Astrocyte (in vitro differentiated cells and primary cell): ENCODE measurements around the gene PTPRZ1. TPM values are rescaled to one million over a fixed set of nuclear protein-coding genes. Genes with fewer than 3 reads are reported as not detected.

Source experiments
- DNase-seq: peaks from one replicate; pipeline ENCODE4 v3.0.0-alpha.2; 2010; ENCODE audit warnings: low read depth
- FAIRE-seq: peaks from 2 replicates; lab custom pipeline; 2011; peaks lifted over from hg19 to GRCh38; lab: Jason Lieb, UNC
- H2AFZ ChIP-seq: 2 replicates; pipeline ENCODE4 v1.6.0; 2012; ENCODE audit warnings: low read depth, low read length, inconsistent platforms
- H3K27ac ChIP-seq: 2 replicates; pipeline ENCODE4 v1.5.1; 2011; ENCODE audit warnings: low read depth, low read length, inconsistent platforms
- H3K27me3 ChIP-seq: 2 replicates; pipeline ENCODE4 v1.6.0; 2011; ENCODE audit warnings: low read length, inconsistent platforms; ENCODE audit not compliant: insufficient read depth
- H3K36me3 ChIP-seq: 2 replicates; pipeline ENCODE4 v1.5.1; 2011; ENCODE audit warnings: low read length, inconsistent platforms; ENCODE audit not compliant: insufficient read depth
- H3K4me1 ChIP-seq: 2 replicates; pipeline ENCODE4 v1.5.1; 2011; ENCODE audit warnings: low read length, inconsistent platforms; ENCODE audit not compliant: insufficient read depth
- H3K4me2 ChIP-seq: 2 replicates; pipeline ENCODE4 v1.6.0; 2012; ENCODE audit warnings: low read length, inconsistent platforms
- H3K4me3 ChIP-seq: 2 replicates; pipeline ENCODE4 v1.5.1; 2011; ENCODE audit warnings: low read depth, mild to moderate bottlenecking, low read length, inconsistent platforms; ENCODE audit not compliant: insufficient read depth
- H3K79me2 ChIP-seq: 2 replicates; pipeline ENCODE4 v1.6.0; 2012; ENCODE audit warnings: mild to moderate bottlenecking, low read length, inconsistent platforms; ENCODE audit not compliant: insufficient read depth
- H3K9ac ChIP-seq: 2 replicates; pipeline ENCODE4 v1.6.0; 2012; ENCODE audit warnings: mild to moderate bottlenecking, low read length, inconsistent platforms
- H3K9me3 ChIP-seq: 2 replicates; pipeline ENCODE4 v1.5.1; 2012; ENCODE audit warnings: low read depth, mild to moderate bottlenecking, low read length, inconsistent platforms; ENCODE audit not compliant: insufficient read depth
- H4K20me1 ChIP-seq: 2 replicates; pipeline ENCODE4 v1.6.0; 2012; ENCODE audit warnings: low read length, inconsistent platforms; ENCODE audit not compliant: insufficient read depth
- H3K27ac Mint-ChIP-seq: one replicate; pipeline ENCODE4 v1.8.0; 2021; ENCODE audit warnings: mild to moderate bottlenecking, mixed read lengths; ENCODE audit not compliant: unreplicated experiment
- H3K27me3 Mint-ChIP-seq: one replicate; pipeline ENCODE4 v1.8.0; 2021; ENCODE audit warnings: low read depth, mixed read lengths; ENCODE audit not compliant: unreplicated experiment
- H3K36me3 Mint-ChIP-seq: one replicate; pipeline ENCODE4 v1.8.0; 2021; ENCODE audit warnings: low read depth, mixed read lengths; ENCODE audit not compliant: unreplicated experiment
- H3K4me1 Mint-ChIP-seq: one replicate; pipeline ENCODE4 v1.8.0; 2021; ENCODE audit warnings: low read depth, mixed read lengths; ENCODE audit not compliant: unreplicated experiment
- H3K4me3 Mint-ChIP-seq: one replicate; pipeline ENCODE4 v1.8.0; 2021; ENCODE audit warnings: mild to moderate bottlenecking, moderate library complexity, mixed read lengths; ENCODE audit not compliant: unreplicated experiment
- H3K9me3 Mint-ChIP-seq: one replicate; pipeline ENCODE4 v1.8.0; 2021; ENCODE audit warnings: mild to moderate bottlenecking, mixed read lengths; ENCODE audit not compliant: unreplicated experiment
- CTCF ChIP-seq: IDR thresholded peaks from 2 replicates; pipeline ENCODE4 v1.5.1; 2011; ENCODE audit warnings: low read depth, mild to moderate bottlenecking, inconsistent platforms, low read length, moderate library complexity; ENCODE audit not compliant: insufficient read depth
- EZH2 ChIP-seq: IDR thresholded peaks from 2 replicates; pipeline ENCODE4 v1.6.1; 2012; ENCODE audit warnings: mild to moderate bottlenecking, low read length, inconsistent platforms; ENCODE audit not compliant: insufficient read depth
- total RNA-seq: library from RNA; stranded (reverse); gene quantifications from 2 replicates; pipeline ENCODE4 v1.2.1, GENCODE V29; 2021

The PTPRZ1 gene
- total RNA-seq, 1 donor from 2014 or later: 1.6 TPM

GRCh38 chr7:121873289-121874194 lies 581 bp downstream of the PTPRZ1 start:
- Histone ChIP-seq H2AFZ (peak overlapping the region; percentile 80), H4K20me1 (no peaks in the 10 kb centered on the region), H3K79me2 (no peaks in the 10 kb centered on the region), H3K9ac (peak overlapping the region; percentile 78), H3K4me1 (peaks cover 7% of the 10 kb centered on the region), H3K27me3 (peaks cover 15% of the 10 kb centered on the region), H3K9me3 (no peaks in the 10 kb centered on the region), H3K4me2 (peak overlapping the region; percentile 100), H3K27ac (no peak overlapping the region), H3K4me3 (peak overlapping the region; percentile 77), H3K36me3 (no peaks in the 10 kb centered on the region)
- Mint-ChIP-seq H3K4me3 (peak overlapping the region; percentile 95), H3K9me3 (no peaks in the 10 kb centered on the region), H3K27ac (peak overlapping the region; percentile 60), H3K4me1 (no peaks in the 10 kb centered on the region), H3K36me3 (no peaks in the 10 kb centered on the region), H3K27me3 (peaks cover 11% of the 10 kb centered on the region)
- DNase-seq: peak; percentile 17
- FAIRE-seq: no peak
- TF ChIP-seq EZH2 (no peak), CTCF (no peak)

GRCh38 chr7:121874298-121874697 lies 1.3 kb downstream of the PTPRZ1 start:
- Mint-ChIP-seq H3K27ac (no peak overlapping the region), H3K9me3 (no peaks in the 10 kb centered on the region), H3K36me3 (no peaks in the 10 kb centered on the region), H3K27me3 (peaks cover 11% of the 10 kb centered on the region), H3K4me1 (no peaks in the 10 kb centered on the region), H3K4me3 (peak overlapping the region; percentile 86)
- H3K4me2 ChIP-seq: peak overlapping the region; percentile 100
- peaks cover 15% of the 10 kb centered on the region for H3K27me3 ChIP-seq
- H3K9ac ChIP-seq: peak overlapping the region; percentile 78
- no peak for TF ChIP-seq CTCF
- TF ChIP-seq EZH2: no peak
- H2AFZ ChIP-seq: no peak overlapping the region
- no peak overlapping the region for H3K27ac ChIP-seq
- no peaks in the 10 kb centered on the region for H3K9me3 ChIP-seq
- no peak for FAIRE-seq
- H3K36me3 ChIP-seq: no peaks in the 10 kb centered on the region
- H4K20me1 ChIP-seq: no peaks in the 10 kb centered on the region
- no peak for DNase-seq
- peak overlapping the region; percentile 77 for H3K4me3 ChIP-seq
- H3K79me2 ChIP-seq: no peaks in the 10 kb centered on the region
- H3K4me1 ChIP-seq: peaks cover 7% of the 10 kb centered on the region

GRCh38 chr7:121875203-121875602 lies 2.2 kb downstream of the PTPRZ1 start:
- no peak overlapping the region for H3K4me2 ChIP-seq
- peaks cover 15% of the 10 kb centered on the region for H3K27me3 ChIP-seq
- TF ChIP-seq EZH2: no peak
- no peak for TF ChIP-seq CTCF
- H3K9me3 ChIP-seq: no peaks in the 10 kb centered on the region
- Mint-ChIP-seq H3K27ac (no peak overlapping the region), H3K4me1 (no peaks in the 10 kb centered on the region), H3K4me3 (no peak overlapping the region), H3K27me3 (peaks cover 11% of the 10 kb centered on the region), H3K36me3 (no peaks in the 10 kb centered on the region), H3K9me3 (no peaks in the 10 kb centered on the region)
- peaks cover 7% of the 10 kb centered on the region for H3K4me1 ChIP-seq
- no peaks in the 10 kb centered on the region for H4K20me1 ChIP-seq
- H3K9ac ChIP-seq: no peak overlapping the region
- FAIRE-seq (no peak), DNase-seq (no peak)
- no peak overlapping the region for H3K27ac ChIP-seq
- no peak overlapping the region for H2AFZ ChIP-seq
- H3K79me2 ChIP-seq: no peaks in the 10 kb centered on the region
- H3K4me3 ChIP-seq: no peak overlapping the region
- H3K36me3 ChIP-seq: no peaks in the 10 kb centered on the region
